NCI-H748 (cell line): ENCODE data around the gene LIX1L.
"Not testable (repeated sequence)": the region's sequence is repeated elsewhere in the genome, so short reads cannot be mapped to it uniquely, and the experiment has no call there.

Experiments
- DNase-seq: peaks from one replicate; lab custom pipeline; 2025; ENCODE audit not compliant: unreplicated experiment; lab: John Stamatoyannopoulos, UW

Gene LIX1L

GRCh38 chr1:145937436-145937835 lies 20.4 kb downstream of the LIX1L start:
- no peak for DNase-seq

- DNase-seq = no peak
These were observed 21.6 kb downstream of the LIX1L start for GRCh38 chr1:145936247-145936646.

DNA sequence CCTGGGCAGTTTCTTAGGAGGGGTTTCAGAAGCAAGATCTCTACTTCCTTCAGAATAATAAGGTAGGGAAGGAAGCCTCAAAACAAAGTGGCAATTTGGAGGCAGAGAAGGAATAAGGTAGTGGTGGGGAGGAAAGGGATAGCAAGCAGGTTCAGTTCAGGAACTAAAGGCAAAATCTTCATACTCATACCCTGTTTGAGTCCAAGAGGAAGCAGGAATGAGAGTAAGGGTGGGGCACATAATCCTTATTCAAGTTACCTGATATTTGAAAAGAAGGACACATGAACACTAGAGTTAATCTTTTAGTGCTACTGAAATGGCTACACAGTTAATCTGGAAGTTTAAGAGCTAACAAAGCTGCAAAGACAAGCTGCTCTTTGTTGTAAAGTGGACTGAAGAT lies 22.1 kb downstream of the LIX1L start:
- DNase-seq = no peak

DNA sequence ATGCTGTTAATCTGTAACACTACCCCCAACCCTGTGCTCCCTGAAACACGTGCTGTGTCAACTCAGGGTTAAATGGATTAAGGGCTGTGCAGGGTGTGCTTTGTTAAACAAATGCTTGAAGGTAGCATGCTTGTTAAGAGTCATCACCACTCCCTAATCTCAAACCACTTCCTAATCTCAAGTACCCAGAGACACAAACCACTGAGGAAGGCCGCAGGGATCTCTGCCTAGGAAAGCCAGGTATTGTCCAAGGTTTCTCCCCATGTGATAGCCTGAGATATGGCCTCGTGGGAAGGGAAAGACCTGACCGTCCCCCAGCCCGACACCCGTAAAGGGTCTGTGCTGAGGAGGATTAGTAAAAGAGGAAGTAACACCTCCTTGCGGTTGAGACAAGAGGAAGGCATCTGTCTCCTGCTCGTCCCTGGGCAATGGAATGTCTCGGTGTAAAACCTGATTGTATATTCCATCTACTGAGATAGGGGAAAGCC lies 25.3 kb downstream of the LIX1L start:
- DNase-seq = not testable (repeated sequence)

DNA sequence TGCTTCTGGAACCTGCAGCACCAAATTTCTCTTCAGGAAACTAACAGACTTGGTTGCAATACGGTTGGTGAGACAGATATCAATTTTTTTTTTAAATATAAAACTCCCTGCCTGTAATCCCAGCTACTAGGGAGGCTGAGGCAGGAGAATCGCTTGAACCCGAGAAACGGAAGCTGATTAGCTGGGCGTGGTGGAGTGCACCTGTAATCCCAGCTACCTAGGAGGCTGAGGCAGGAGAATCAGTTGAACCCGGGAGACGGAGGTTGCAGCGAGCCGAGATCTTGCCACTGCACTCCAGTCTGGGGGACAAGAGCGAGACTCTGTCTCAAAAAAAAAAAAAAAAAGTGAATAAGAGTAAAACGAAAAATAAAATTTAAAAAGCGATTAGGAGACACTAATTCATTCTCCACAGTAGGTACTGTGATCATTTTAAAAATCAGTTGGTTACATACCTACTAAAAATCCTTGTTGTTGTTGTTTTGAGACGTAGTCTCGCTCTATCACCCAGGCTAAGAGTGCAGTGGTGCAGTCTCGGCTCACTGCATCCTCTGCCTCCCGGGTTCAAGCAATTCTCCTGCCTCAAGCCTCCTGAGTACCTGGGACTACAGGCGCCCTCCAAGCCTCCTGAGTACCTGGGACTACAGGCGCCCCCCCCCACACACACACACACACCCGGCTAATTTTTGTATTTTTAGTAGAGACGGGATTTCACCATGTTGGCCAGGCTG lies 29.7 kb downstream of the LIX1L start:
- peak; percentile 38 for DNase-seq

- DNase-seq = peak; percentile 99
These were observed 30.5 kb downstream of the LIX1L start, which contains the start of gene RBM8A for GRCh38 chr1:145927063-145927886. RBM8A (minus strand) TSS chr1:145927484; CDS start chr1:145927426, 58 bp downstream.

DNA sequence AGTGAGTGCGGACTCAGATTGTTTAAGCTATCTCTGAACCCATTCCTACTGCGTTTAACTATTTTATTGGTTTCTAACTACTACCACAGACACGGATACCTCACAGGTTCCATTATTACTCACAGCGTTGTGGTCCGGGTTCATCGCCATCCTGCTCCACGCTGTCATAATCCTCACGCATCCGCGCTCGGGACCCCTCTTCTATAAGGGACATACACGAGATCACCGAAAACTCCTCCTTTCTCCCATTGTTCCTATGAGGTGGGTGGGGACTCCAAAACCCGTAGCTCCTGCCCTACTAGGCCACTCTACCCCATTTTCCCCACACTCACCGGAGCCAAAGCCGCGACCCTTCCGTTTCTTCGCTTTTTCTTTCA lies 31.1 kb downstream of the LIX1L start:
- DNase-seq = peak; percentile 34

GRCh38 chr1:145922266-145922665 lies 35.6 kb downstream of the LIX1L start:
- no peak for DNase-seq

- not testable (repeated sequence) for DNase-seq
These were observed 37.5 kb downstream of the LIX1L start for GRCh38 chr1:145920297-145920696.

GRCh38 chr1:145918992-145919939 lies 38.6 kb downstream of the LIX1L start:
- peak; percentile 66 for DNase-seq

GRCh38 chr1:145918144-145918991 lies 39.4 kb downstream of the LIX1L start, which contains the start of gene PEX11B:
PEX11B (minus strand) TSS chr1:145918717; CDS start chr1:145918688, 29 bp downstream.
- DNase-seq = peak; percentile 91

GRCh38 chr1:145917595-145917994 lies 40.2 kb downstream of the LIX1L start:
- no peak for DNase-seq

GRCh38 chr1:145916745-145917144 lies 41.1 kb downstream of the LIX1L start:
- no peak for DNase-seq

DNA sequence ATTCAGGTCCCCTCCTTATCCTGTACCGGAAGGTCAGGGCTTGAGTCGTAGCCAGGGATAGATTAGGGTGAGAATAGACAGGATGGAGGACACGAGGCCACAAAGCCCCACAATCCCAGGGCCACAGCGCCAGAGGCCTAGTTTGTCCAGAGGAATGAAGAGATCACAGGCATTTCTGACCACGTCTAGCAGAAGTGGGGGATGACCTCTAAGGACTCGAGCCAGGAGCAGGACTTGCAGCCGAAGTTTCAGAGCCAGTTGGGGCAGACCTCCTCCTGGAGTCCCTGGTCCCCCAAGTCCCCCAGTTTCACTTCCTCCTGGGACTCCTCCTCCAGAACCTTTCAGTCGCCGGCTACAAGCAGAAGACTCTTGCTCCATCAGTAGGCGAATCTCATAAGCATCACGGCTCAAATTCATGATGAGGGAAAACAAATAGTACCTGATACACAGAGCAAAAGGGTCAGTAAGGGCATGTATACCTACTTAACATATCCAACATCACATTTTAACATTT lies 45.6 kb downstream of the LIX1L start:
- no peak for DNase-seq

GRCh38 chr1:145908653-145909052 lies 49.2 kb downstream of the LIX1L start:
- DNase-seq = no peak

DNA sequence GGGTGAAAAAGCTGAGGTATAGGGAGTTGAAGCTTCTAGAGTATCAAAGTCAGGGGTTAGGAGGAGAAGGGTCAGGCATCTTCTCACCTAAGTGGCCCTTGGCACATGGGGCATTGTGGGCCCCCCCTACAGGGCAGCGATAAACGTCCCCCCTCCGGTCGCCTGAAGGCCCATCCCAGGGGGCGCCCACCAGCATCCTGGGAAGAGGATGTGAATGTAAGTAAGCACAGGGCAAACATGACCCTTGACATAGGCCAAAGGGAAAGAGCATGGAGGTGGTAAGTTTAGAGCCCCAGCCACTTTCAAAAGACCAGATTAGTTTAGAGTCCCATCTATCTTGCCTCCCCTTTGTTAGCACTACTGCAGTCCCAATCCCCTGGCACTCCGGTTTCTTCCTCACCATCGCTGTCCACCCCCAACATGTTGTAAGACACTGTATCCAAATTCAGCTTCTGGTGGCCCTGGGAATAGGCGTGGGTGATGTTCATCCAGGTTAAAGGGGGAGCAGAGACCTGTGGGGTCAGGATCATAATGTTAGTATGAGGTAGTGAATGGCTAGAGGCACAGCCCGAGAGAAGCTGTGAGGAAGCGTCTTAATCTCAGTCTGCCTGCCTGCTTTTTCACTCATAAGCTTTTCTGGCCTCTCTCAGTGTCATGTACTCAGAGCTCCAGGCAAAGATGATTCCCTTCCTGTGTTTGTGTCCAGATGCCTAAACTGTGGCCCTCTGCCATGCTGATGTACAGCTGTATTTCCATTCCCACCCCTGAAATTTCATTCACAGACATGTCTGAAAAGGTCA lies 50.7 kb downstream of the LIX1L start:
- DNase-seq = no peak

DNA sequence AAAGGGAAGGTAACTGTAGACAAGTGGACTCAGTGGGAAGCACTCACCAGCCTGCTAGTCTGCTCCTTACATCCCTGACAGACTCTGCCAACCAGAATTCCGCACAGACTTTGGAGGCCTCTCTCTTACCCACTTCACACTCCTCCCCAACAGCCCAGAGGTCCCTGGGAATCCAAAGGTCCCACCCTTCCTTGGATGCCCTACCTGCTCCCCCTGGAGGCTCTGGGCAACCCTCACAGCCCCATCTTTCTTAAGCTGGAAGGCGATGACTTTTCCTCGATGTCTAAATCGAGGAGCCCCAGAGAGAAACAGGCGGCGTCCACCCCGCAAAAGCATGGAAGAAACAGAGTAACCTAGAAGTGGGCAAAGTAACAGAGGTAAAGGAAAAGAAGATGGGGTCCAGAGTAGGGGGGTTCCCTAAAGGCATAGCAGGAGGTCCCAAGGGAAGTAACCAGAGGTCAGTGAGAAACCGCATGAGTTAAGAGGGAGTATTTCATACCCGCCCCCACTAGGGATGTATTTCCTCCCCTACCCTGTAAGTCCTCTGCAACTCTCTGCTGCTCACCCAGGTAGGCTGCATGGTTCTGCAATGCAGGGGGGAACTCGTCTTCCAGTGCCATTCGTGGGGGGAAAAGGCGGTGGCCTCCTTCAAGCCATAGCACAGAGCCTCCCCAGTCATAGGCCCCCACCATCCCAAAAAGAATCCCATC lies 56.4 kb downstream of the LIX1L start:
- no peak for DNase-seq

GRCh38 chr1:145898756-145899155 lies 59.1 kb downstream of the LIX1L start:
- no peak for DNase-seq
